HG03558 (cell line): Measurements from ENCODE around the gene VPS52.
"Not testable (repeated sequence)": the region's sequence is repeated elsewhere in the genome, so short reads cannot be mapped to it uniquely, and the experiment has no call there.

Experiments
- ATAC-seq: cut with Tn5 transposase; IDR thresholded peaks from one replicate; pipeline ENCODE4 v1.9.1; 2021; ENCODE audit warnings: moderate number of reproducible peaks; ENCODE audit not compliant: unreplicated experiment; ENCODE audit errors: extremely low read depth

The VPS52 gene

GRCh38 chr6:33252759-33253158 lies 18.9 kb downstream of the VPS52 start:
- no peak for ATAC-seq

- ATAC-seq: no peak
These were observed 20.2 kb downstream of the VPS52 start for GRCh38 chr6:33251395-33252012.

GRCh38 chr6:33250731-33251130 lies 20.9 kb downstream of the VPS52 start:
- ATAC-seq: no peak

GRCh38 chr6:33249732-33250630 lies 21.7 kb downstream of the VPS52 start:
- ATAC-seq: no peak

GRCh38 chr6:33248932-33249731 lies 22.5 kb downstream of the VPS52 start:
- peak; percentile 61 for ATAC-seq

GRCh38 chr6:33248643-33248931 lies 23.1 kb downstream of the VPS52 start:
- ATAC-seq: no peak

GRCh38 chr6:33247977-33248642 lies 23.6 kb downstream of the VPS52 start:
- no peak for ATAC-seq

GRCh38 chr6:33243476-33243875 lies 28.2 kb downstream of the VPS52 start:
- no peak for ATAC-seq

- no peak for ATAC-seq
These were observed 29.7 kb downstream of the VPS52 start for GRCh38 chr6:33241968-33242367.

GRCh38 chr6:33237741-33238140 lies 33.9 kb downstream of the VPS52 start:
- ATAC-seq: no peak

GRCh38 chr6:33236852-33237251 lies 34.8 kb downstream of the VPS52 start:
- no peak for ATAC-seq

GRCh38 chr6:33236328-33236727 lies 35.3 kb downstream of the VPS52 start:
- ATAC-seq: no peak

GRCh38 chr6:33235221-33235634 lies 36.4 kb downstream of the VPS52 start:
- ATAC-seq: no peak

- ATAC-seq: not testable (repeated sequence)
These were observed 45.1 kb downstream of the VPS52 start for GRCh38 chr6:33226503-33227120.

GRCh38 chr6:33217681-33218080 lies 54.0 kb downstream of the VPS52 start:
- no peak for ATAC-seq

- ATAC-seq: no peak
These were observed 54.4 kb downstream of the VPS52 start for GRCh38 chr6:33217246-33217645.

GRCh38 chr6:33216117-33216649 lies 55.5 kb downstream of the VPS52 start:
- ATAC-seq: no peak

GRCh38 chr6:33215271-33216116 lies 56.2 kb downstream of the VPS52 start:
- ATAC-seq: no peak

GRCh38 chr6:33213989-33214335 lies 57.7 kb downstream of the VPS52 start:
- no peak for ATAC-seq
